Measurements from ENCODE around the gene SAE1.

Gene SAE1

GRCh38 chr19:47221080-47221841, 90.6 kb downstream of the SAE1 start:
- no peak for DNase-seq (ENCODE audit: low spot score)

- no peak for DNase-seq (ENCODE audit: low spot score)
These were observed 91.3 kb downstream of the SAE1 start for GRCh38 chr19:47221890-47222289.

DNA sequence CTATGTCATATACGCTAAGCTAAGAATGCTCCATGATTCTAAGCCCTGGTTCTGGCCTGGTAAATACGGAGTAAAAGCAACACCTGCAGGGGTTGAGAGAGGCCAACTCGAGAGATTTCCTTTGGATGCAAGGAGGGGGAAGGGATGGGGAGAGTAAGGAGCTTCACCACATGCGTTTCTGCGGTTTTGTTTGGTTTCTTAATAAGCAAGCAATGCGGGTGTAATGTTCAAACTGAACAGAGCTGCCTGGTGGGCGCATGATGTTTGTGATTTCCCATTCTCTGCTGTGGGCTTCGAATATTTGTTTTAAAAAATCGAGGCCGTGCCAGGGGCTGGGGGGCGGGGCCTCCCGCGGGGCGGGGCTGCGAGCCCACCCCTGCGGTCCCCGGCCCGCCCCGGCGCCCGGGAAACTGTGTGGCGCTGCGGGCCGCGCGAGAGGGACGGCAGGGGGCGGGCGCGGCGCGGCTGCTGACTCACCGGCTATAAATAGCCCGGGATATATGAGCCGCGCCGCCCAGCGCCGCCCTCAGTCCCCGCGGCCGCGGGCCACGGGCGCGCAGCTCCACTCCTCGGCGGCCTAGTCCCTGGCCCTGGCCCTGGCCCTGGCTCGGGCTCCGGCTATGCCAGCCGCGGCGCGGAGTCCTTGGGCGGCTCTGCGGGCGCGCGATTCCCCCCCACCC, 95.3 kb downstream of the SAE1 start:
- peak; percentile 85 for DNase-seq (ENCODE audit: low spot score)

- DNase-seq (ENCODE audit: low spot score): peak; percentile 79
These were observed 96.1 kb downstream of the SAE1 start for GRCh38 chr19:47226426-47227351.

- DNase-seq (ENCODE audit: low spot score): peak; percentile 55
These were observed 96.9 kb downstream of the SAE1 start for GRCh38 chr19:47227352-47228167.

GRCh38 chr19:47228168-47228936, 97.7 kb downstream of the SAE1 start:
- no peak for DNase-seq (ENCODE audit: low spot score)

DNA sequence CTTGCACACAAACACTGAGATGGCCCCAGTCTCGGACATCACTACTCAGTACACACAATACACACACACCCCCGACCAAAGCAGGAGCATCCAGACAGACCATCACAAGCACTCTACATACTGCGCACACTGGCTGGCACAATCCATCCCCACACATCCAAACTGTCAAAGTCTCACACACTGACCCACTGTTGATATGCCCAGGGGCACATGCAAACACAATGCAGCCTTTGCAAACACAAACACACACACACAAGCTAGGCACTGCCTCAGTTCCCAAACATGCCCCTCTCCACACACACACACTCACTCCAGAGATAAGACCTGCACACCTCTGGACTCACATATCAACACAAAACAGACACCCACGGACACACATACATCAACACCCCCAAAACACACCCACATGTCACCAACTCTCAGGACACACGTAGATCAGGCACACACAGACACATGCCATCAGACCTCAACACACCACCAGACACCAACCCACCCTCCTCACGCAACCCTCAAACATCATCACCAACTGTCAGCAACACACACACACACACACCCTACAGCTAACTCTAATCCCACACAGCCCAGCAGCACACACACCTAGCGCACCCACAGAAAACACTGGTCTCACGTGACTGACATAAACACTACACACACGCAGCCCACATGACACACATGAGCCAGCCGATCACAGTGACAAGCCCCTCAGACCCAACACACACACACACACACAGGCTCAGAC, 98.5 kb downstream of the SAE1 start:
- DNase-seq (ENCODE audit: low spot score): no peak

GRCh38 chr19:47229676-47230053, 99.0 kb downstream of the SAE1 start:
- no peak for DNase-seq (ENCODE audit: low spot score)

DNA sequence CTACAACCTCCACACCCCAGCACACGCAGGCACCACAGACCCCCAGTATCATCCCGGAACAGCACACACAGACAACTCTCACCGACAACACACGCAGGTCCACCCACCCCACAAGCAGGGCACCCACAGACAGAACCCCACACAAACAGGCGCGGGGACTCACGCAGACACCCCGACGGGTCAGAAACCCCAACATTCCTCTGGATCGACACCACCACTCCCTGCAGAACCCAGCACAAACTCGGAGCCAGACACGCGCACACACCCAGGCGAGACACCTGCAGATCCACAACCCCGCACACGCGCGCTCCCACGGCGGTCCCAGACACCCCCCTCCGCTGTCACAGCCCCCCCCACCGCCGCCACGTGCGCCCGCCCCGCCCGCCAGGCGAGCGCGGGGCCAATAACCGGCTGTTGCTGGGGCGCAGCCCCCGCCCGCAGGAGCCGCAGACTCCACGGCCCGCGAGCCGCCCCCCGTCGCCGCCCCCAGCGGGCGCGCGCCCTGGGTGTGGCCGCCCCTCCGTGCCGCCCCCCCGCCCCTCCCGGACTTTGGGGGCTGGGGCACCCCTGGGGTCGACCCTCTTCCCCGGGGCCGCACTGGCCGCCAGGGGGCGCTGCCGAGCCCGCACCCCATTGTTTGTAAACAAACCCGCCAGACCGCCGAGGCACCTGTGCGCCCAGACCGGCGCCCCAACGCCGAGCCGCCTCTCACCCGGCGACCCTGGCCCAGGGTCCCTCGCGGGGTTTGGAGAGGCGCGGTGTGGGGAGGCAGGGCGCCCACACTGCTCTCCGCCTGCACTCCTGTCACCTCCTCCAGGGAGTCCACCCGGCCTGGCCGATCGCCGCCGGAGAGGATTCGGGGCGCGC, 99.7 kb downstream of the SAE1 start:
- DNase-seq (ENCODE audit: low spot score): no peak

GRCh38 chr19:47230921-47231214, 100.2 kb downstream of the SAE1 start, which contains the start of gene BBC3:
TSS of gene BBC3 (minus strand) at chr19:47231199. CDS start at chr19:47228431, 2,768 bp downstream.
- DNase-seq (ENCODE audit: low spot score): no peak

GRCh38 chr19:47231215-47232054, 100.8 kb downstream of the SAE1 start:
- peak; percentile 61 for DNase-seq (ENCODE audit: low spot score)

- DNase-seq (ENCODE audit: low spot score): no peak
These were observed 102.0 kb downstream of the SAE1 start for GRCh38 chr19:47232422-47233211.

DNA sequence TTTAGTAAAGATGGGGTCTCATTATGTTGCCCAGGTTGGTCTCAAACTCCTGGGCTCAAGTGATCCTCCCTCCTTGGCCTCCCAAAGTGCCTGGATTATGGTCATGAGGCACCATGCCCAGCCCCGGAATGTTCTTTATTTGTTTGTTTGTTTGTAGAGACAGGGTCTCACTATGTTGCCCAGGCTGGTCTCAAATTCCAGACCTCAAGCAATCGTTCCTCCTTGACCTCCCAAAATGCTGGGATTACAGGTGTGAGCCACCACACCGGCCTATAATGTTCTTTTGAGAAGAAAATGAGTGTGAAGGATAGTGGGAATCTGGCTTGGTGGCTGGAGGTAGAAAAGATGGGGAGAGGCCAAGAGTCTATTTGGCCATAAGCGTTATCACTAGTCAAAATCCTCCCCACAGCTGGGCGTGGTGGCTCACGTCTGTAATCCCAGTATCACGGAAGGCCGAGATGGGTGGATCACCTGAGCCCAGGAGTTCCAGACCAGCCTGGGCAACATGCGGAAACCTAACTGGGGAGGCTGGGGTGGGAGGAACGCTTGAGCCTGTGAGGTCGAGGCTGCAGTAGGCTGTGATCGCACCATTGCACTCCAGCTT, 105.5 kb downstream of the SAE1 start:
- DNase-seq (ENCODE audit: low spot score): no peak

DNA sequence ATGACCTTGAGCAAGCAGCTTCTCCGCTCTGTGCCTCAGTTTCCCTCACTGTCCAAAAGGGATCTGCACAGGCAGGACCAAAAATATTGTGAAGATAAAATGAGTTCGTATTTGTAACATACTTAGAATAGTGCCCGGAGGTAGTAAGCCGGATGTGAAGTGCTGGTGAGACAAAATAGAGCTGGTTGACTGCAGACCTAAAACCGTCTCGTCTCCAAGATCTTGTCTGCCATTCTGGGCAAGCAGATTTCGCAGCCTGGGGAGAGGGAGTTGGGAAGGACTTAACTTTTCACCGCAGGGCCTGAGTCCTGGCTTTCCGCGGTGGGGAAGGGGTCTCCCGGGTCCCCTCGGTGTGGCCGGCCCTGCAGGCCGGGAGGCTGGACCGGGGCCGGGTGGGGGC, 108.5 kb downstream of the SAE1 start:
- no peak for DNase-seq (ENCODE audit: low spot score)

DNA sequence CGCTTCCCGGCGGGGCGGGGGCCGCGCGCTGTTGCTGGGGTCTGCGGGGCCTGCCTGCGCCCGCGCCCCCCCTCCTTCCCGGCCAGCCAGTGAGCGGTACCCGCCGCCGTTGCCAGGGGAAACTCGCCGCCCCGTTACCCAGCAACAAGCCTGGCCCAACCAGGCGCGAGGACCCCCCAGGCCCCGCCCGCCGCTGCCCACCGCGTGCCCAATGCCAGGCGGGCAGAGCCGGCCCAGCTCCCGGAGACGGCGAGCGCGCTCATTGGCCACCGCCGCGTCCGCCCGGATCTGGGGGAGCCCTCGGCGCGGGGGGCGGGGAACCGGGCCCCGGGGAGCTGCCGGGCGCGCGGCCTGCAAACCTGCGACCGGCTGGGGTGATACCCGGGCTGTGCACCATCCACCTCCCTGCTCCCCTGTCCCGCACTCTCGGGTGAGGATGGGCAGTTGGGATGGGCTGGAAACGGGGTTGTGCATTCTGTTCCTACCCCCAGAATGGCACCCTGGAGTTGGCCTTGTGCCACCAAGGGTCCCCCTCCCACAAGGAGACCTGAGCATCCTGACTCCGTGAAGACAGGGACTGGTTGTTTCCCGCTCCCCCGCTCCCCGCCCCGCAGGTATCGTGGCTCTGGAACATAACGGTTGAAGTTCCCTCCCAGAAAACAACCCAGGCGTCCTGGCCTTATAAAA, 109.1 kb downstream of the SAE1 start:
- DNase-seq (ENCODE audit: low spot score): peak; percentile 52

DNA sequence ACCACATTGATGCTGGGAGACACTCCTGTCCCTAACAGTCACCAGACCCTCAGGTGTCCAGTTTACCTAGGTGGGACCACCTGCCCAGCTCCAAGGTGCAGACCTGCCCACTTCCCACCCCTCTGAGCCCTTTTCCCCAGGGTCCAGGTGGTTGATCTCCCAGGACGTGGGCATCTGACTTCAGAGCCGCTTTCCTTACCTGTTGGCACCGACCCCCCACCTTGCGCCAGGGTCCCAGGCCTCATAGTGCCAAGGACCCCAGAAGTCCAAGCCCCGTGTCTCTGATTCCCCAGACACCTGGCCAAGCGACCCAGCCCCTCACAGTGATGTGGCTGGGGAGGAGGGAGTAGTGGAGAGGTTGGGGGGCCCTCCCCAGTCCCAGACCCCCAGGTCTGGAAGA, 109.9 kb downstream of the SAE1 start:
- no peak for DNase-seq (ENCODE audit: low spot score)

Measured in pons (tissue), 1 donor.